Left kidney (tissue), 2 donors: ENCODE data around the gene WDR91. TPM values are rescaled to one million over a fixed set of nuclear protein-coding genes. Genes with fewer than 3 reads are reported as not detected.

ENCODE experiments used
- DNase-seq: peaks from one replicate; pipeline ENCODE4 v3.0.0-alpha.2; 2013
- polyA plus RNA-seq: library from polyadenylated mRNA; unstranded; fragments of 120-200 nt; gene quantifications from one replicate; pipeline ENCODE4 v1.2.1, GENCODE V29; 2013; ENCODE audit not compliant: insufficient read length

Gene WDR91
- polyA plus RNA-seq, 1 donor = 58.1 TPM

DNA sequence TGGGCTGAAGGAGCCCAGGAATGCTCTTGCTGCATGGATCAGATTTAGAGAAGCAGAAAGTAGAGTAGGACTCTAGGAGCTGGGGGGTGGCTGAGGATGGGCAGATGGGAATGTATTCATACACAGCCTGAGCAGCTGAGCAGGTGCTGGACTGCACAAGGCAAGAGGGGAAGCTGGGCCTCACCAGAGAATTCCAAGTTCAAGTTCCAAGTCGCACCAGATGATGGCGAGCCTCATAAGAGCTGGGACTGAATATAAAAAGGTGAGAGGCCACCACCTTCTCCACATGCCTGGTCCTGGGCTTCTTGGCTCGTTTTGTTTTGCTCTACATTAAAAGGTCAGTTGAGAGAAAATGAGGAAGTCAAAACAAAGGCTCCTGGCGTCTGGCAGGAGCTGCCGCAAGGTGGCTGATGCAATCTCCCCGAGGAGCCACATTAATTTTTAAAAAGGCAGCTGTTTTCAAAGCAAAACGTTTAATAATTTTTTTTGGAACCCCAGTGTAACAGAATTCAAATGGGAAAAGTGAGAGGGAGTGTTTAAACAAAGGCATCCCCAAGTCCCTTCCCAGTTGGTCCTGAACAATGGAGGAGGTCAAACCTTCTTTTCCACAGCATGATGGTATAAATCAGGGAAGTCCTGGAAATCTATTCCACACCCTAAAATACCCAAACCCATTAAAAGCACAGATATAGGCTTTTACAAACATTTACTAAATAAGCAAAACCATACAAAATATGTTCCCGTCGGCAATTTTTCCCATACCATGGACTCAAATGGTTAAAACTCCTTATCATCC, 50.3 kb downstream of the WDR91 start:
- no peak for DNase-seq

DNA sequence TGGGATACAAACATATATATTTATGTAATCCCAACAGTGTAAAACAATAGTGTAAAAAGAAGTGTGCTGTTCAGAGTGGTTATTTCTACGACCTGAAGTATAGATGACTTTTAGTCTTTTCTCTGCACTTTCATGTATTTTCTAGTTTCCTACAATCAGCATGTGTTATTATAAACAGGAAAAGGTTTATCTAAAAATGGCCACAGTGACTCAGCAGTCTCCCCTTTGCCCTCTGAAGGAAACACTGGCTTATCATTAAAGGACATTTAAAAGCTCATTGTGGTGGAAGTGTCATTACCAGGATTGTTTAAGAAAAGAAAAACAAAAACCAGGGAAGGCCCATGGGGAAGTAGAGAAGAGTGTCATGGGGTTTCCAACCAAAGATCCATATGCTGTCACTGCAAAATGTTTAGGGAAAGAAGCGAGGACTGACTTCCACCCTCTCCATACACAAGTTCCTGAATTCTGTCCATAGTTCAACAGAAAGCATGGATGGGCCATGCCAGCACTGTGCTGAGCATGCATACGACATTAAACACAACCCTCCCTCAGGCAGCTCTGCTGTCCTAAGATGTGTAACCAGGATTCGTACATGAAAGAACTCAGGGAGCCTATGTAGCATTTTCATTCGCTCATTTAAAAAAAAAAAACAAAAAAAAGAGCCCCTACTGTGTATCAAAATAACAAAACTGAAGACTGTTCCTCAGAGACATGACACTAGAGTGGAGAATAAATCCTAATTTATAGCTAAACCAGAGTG, 51.0 kb downstream of the WDR91 start:
- DNase-seq = no peak

DNA sequence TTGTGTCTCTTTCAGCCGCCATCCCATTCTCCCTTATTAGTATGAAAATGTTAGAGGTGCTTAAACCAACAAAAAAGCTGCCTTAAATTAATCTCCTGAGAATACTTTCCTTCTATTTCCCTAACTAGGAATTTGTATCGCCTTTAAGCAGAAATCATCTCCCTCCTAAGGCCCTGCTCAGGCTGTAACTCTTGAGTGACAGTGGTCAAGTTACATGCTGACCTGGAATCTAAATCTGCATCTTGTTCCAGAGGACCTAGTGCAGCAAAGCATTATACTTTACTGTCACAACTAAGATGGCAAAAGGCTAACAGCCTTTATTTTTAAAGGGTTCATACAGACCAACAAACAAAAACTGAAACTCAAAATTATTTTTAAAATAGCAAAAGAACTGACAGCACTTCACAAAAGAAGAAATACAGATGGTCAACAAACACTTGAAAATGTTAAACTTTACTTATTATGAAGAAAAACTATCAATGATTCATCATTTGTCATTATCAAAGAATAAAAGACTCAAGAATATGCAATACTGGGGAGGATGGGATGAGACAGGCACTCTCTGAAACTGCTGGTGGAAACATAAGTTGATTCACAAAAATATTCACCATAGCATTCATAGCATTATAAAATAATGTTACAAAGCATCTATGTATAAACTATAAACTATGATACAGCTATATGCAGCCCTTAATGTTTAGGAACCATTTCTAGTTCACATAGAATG, 51.8 kb downstream of the WDR91 start:
- DNase-seq = no peak

DNA sequence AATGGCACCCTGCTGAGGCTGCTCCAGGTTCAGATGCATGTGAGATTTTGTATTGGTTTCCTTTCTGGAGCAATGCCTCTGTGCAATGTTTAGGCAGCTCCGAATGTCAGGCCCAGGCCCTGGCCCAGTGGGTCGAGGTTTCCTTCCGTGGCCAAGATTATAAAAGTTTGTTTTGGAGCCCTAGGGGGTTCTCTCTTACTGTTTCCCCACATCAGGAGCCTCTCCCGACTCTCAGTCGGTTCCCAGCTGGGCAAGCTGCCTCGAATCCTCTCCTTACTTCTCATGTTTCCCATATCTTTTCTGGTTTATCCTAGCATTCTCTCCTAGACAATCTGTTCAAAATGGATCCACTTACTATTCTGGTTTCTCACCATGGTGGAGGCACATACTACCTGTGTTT, 52.5 kb downstream of the WDR91 start:
- DNase-seq = no peak

DNA sequence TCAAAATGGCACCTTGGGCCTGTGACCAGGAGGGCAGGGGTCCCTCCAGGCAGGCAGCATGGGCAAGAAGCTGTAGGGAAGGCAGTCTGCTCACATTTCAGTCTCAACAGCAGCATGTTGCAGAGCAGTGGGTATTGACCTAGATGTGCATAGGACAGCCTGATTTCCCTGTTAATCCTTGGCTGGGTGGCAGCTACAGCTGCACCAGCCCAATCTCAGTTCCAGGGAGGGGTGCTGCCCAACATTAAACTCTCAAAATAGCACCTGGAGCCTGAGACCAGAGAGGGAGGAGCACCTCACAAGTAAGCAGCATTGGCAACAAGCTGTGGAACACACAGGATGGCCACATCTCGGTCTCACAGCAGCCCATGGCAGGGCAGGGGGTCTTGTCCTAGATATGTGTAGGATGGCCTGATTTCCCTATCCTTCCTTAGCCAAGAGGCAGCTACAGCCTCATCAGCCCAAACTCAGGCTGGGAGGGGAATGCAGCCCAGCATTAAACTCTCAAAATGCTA, 53.1 kb downstream of the WDR91 start:
- no peak for DNase-seq

DNA sequence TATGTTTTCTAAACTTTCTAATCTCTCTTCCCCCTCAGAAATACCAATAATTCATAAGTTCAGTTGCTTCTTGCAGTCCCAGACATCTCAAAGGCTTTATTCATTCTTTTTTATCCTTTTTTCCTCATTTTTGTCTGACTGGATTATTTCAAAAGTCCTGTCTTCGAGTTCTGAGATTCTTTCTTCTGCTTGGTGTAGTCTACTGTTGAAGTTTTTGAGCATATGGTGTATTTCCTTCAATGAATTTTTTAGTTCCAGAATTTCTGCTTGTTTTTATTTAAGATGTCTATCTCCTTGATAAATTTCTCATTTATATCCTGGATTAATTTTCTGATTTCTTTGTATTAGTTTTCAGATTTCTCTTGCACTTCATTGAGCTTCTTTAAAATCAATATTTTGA, 55.0 kb downstream of the WDR91 start:
- DNase-seq = no peak

DNA sequence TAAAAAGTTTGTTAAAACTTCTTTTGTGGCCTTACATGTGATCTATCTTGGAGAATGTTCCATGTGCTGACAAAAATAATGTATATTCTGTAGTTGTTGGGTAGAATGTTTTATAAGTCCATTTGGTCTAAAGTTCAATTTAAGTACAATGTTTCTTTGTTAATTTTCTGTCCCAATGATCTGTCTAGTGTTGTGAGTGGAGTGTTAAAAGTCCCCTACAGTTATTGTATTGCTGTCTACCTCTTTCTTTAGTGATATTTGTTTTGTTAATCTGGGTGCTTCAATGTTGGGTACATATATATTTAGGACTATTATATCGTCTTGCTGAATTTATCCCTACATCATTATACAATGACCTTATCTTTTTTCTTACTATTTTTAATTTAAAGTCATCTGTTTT, 56.6 kb downstream of the WDR91 start:
- no peak for DNase-seq

DNA sequence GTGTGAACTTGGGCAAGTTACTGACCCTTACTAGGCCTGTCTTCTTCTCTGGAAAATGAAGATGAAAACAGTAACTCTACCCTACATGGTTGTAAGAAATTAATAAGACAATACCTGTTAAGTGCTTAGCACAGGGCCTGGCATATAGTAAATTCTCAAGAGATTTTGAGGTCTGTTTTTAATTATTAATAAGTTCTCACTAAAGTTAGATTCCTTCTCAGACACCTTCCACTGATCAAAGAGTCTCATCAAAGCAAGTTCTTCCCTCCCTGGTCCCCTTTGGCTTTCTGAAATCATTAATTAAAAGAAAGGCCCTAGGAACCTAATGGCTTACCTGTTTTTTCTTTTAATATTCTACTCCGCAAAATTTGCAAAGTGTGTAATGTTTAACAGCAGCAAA, 58.9 kb downstream of the WDR91 start:
- DNase-seq = no peak

DNA sequence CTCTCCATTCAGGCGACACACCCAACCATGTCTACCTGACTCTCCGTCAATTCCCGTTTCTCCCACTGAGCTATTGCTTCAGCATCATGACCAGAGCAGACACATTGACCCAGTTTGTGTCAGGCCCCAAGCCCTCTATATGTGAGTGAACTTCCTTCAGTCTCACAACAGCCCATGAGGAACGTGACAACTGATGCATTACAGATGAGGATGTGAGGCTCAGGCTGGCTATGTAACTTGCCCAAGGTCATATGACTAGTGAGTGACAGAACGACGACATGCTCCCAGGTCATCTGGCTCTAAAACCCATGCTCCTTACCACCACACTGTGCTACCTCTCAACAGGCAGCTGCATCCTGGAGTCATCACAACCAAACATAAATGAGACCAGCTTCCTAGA, 59.8 kb downstream of the WDR91 start:
- DNase-seq = no peak

DNA sequence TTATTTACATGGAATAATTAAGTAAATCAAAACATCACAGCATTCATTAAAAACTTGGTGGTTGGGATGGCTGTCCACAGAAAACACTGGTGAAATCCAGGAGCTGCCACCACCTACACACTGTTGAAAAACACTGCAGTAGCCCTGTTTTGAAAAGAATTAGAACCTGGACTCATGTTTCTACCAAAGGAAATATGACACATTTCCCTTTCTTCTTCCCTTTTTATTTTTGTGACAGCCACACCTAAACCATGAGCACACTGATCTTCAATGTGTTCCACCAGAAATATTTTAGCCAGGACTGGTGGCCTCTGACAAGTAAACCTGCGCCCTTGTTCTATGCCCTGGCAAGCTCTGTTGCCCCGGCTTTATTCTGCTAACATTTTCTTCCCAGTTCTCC, 60.2 kb downstream of the WDR91 start:
- no peak for DNase-seq

DNA sequence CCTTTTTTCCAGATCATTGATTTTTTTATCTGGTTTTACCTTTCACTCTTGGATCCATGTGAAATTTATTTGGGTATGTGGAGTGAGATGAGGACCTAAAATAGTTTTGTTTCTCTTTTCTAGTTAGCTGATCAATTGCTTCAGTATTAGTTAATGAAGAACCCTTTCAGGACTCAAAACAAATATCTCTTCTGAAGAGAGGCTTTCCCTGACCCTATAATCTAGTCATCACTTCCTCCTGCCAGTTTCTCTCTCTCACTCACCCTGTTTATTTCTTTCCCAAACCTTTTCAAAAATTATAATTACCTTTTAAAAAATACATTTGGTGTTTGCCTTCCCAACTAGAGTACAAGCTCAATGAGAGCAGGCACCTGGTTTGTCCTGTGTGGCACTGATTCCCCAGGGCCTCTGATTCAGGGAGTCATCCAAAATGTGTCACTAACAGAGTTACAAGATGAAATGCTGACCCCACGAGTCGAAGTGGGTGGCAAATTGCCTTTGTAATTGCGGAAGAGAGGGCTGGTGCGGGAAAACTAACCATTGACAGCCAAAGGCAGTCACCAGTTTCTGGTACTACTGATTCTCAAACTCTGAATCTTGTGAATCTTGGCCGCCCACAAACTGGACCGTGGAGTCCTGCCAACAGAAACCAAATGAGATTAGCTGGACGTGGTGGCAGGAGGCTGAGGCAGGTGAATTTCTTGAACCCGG, 61.1 kb downstream of the WDR91 start:
- no peak for DNase-seq

DNA sequence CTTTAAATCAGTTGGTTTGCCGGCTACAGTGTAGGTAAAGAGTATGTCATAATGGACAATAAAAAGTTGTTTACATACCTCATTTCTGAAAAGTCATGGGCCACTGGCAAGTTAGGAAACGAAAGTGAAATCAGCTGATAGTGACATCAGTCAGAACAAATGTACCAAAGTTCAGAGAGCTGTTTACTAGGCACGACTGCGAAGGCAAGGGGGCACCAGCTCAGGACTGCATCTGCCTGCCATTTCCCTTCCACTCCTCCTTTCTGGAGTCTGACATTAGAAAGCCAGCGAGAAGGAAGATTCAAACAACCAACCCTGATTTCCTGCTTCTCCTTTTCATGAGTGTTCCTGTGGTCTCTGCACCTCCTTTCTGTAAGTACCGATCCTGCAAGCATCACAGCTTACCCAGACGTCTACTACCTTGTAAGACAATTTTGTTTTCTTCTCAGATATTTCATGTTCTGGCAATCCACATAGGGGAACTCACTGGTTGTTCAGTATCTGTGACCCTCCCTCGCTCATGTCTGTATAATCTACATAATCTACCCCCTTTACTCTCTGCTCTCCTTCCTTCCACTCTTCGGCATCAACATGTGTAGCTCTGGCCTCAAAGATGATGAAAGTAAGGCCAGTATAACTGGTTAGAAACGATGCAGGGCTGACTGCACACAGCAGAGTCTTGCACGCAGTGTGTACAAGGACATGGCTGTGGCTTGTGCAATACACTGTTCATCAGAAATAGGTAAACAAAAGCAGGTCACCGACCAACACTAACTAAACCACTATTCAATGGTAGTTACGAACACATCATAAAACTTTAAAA, 63.2 kb downstream of the WDR91 start, which contains the start of gene TMEM140:
TSS of gene TMEM140 (plus strand) at position 174 of the 823 bp plus-strand sequence. CDS start 16,370 bp downstream, outside the sequence.
- no peak for DNase-seq

DNA sequence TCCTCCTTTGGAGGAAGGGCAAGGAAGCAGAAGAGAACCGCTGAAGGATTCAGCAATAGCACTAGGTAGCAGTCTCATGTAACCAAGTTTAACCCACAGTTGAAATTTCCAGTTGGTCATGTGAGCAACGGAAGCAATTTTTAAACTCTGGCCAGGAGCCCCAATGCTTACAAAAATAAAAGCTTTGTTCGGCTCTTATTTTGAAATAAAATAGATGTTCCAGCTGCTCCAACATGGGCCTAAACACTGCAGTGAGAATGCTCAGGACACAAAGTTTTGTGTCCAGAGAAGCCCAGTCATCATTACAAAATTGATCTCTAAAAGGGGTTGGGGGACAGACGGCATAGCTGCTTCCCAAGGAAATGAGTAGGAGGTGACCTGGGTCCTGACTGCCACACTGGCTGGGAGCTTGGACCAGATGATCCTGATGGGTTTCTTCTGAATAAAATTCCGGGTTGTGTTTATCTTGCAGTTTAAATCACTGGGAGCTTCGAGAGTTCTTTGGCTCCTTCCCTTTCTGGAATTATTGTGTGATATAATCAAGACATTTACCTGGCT, 63.9 kb downstream of the WDR91 start:
- DNase-seq = no peak

DNA sequence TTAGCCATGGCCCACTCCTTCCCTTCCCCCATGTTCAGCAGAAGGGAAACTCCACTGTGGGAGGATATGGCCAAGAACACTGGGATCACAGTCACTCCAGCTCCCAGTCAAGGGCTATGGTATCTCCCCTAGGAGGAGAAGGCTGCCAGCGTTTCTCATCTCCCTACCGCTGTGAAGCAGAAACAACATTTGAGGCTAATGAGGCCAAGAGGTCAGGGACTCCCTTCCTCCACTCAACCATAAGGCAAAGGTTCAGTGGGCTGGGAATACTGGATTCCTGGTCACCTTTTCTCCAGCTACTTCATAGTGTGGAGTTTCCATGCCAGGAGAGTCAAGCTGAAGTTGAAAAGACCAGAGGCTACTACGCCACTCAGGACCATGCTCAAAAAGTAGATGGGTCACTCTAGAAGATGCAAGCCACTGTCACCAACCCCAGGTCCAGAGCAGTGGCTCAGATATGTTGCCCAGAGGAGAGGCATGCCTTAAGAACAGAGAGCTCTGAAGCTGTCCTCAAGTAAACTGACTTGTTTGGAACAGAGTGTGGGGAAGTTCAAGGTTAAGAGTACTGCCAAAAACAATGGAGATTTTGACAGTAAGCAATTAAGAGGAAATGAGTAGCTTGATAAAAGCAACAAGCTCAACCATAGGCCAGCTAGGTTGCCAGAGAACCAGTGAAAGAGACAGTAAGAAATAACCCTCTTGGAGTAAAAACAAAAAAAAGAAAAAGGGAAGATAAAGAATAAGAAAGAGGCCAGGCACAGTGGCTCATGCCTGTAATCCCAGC, 67.2 kb downstream of the WDR91 start:
- no peak for DNase-seq

Other genes with a start within 250 kb of the WDR91 start
- gene AGBL3, start 225.0 kb downstream of the WDR91 start, polyA plus RNA-seq = 17.1 TPM
- gene TMEM140, start 63.5 kb downstream of the WDR91 start, polyA plus RNA-seq = 25.9 TPM
- gene CYREN, start 40.8 kb downstream of the WDR91 start, polyA plus RNA-seq = 66.8 TPM
- 0.32 TPM for gene STRA8, start 22.3 kb upstream of the WDR91 start, polyA plus RNA-seq